ENCODE data around the gene ODR4. TPM values are rescaled to one million over a fixed set of nuclear protein-coding genes. Genes with fewer than 3 reads are reported as not detected.

The ODR4 gene
- total and polyA plus RNA-seq, 2 donors (not counting 3 experiments of a cell fraction or from before 2014, with no cell fraction given), result 6.0 to 18.6 TPM

DNA sequence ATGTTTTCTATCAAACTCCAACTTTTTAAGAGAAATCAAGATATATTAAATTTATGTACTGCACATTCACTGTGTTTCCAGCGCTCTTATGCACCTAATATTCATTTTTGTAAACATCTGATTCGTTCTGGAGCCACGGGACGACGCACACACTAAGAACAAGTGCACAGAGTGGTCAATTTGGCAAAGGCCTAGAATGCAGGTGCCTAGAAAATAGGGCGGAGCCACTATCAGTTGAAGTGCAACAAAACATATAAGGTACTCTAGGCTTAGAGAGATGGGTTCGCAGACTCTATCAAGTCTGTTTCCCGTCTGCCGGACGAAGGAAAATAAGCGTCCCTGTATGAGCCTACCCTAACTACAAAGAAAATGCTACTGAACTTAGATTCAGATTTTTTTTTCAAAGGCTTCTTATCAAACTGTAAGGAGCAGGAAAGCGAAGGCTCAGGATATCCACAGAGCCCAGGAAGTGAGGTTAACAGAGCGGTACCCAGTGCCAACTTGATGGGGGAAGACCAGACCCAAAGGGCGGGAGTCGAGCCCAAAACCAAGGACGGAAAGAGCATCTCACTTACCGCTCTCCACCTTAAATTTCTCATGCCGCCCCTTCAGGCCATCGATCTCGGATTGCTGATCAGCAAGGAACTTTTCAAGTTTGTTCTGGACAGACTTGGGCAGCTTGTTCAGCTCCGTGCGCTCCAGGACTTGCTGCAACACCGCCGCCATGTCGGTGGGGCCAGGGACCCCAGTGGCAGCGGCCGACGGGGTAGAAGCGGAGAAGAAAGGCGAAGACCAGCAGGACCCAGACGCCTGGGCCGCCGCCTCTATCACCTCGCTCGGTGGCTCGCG, 1.1 kb upstream of the ODR4 start:
- peaks cover 70% of the 10 kb centered on the region for H3K79me2 ChIP-seq (ENCODE audit: control insufficient read depth, insufficient read depth, low read length)
- peak overlapping the region; percentile 63 for H3K27ac ChIP-seq (ENCODE audit: insufficient read depth, low read depth, low read length)
- ChIA-PET CTCF (interaction anchor here (0.6 to 2.0 kb wide), 49 partner anchors 8 to 664 kb away, joined by 3 to 52 read pairs (median 5); partner anchors contain the start of gene PTGS2), POLR2A (interaction anchor here (0.6 kb wide), 1 partner anchor 11 kb away, joined by 3 read pairs; no protein-coding TSS in a partner anchor)
- TF ChIP-seq POLR2A (IDR thresholded peaks at IDR 0.05; ENCODE audit: low read depth, low read length), result no peak
- TF ChIP-seq JUN (IDR thresholded peaks at IDR 0.05; ENCODE audit: borderline replicate concordance, insufficient read depth, insufficient read length, low read depth), result no peak
- TF ChIP-seq, protein P1, sequence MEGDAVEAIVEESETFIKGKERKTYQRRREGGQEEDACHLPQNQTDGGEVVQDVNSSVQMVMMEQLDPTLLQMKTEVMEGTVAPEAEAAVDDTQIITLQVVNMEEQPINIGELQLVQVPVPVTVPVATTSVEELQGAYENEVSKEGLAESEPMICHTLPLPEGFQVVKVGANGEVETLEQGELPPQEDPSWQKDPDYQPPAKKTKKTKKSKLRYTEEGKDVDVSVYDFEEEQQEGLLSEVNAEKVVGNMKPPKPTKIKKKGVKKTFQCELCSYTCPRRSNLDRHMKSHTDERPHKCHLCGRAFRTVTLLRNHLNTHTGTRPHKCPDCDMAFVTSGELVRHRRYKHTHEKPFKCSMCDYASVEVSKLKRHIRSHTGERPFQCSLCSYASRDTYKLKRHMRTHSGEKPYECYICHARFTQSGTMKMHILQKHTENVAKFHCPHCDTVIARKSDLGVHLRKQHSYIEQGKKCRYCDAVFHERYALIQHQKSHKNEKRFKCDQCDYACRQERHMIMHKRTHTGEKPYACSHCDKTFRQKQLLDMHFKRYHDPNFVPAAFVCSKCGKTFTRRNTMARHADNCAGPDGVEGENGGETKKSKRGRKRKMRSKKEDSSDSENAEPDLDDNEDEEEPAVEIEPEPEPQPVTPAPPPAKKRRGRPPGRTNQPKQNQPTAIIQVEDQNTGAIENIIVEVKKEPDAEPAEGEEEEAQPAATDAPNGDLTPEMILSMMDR (IDR thresholded peaks at IDR 0.05; ENCODE audit: extremely low read depth in 1 of 2, insufficient read depth in 1 of 2, low read depth in 1 of 2, low read length in 2 of 2), result no peak
- no peak for TF ChIP-seq FOS (IDR thresholded peaks at IDR 0.05; ENCODE audit: borderline replicate concordance, insufficient read depth, low read length)
- no peak for TF ChIP-seq POLR2AphosphoS5 (IDR thresholded peaks at IDR 0.05; ENCODE audit: insufficient read depth, low read depth, low read length)
- no peak for TF ChIP-seq GATA2 (IDR thresholded peaks at IDR 0.05; ENCODE audit: insufficient read depth, insufficient read length, low read depth, low read length)
- TF ChIP-seq MYC (IDR thresholded peaks at IDR 0.05; ENCODE audit: low read depth, low read length), result no peak
- TF ChIP-seq, protein P2, sequence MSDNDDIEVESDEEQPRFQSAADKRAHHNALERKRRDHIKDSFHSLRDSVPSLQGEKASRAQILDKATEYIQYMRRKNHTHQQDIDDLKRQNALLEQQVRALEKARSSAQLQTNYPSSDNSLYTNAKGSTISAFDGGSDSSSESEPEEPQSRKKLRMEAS (IDR thresholded peaks at IDR 0.05; ENCODE audit: insufficient read depth, insufficient read length), result no peak
- no peak for TF ChIP-seq EZH2 (IDR thresholded peaks at IDR 0.05; ENCODE audit: borderline replicate concordance, low read depth, low read length, severe bottlenecking)
- intact Hi-C loops (cut with micrococcal nuclease) (loop anchor here (1.0 to 5.0 kb wide), 8 partner anchors 30 to 611 kb away; partner anchors contain the start of gene PTGS2), dilution Hi-C loops (cut with MboI; ENCODE audit: extremely low pct_ligation_motif_present, low sequenced_read_pairs) (no loop called here)
- BruUV-seq (replicated peaks), result TSS peak; percentile 60
- peaks cover 0 to 2% of the 10 kb centered on the region in 2 experiments for H3K36me3 ChIP-seq (ENCODE audit: control insufficient read depth in 2 of 2, extremely low read depth in 1 of 2, insufficient read depth in 2 of 2, low read length in 2 of 2)
- H3K4me1 ChIP-seq (ENCODE audit: control insufficient read depth, extremely low read depth, insufficient read depth, low read length), result peaks cover 18% of the 10 kb centered on the region
- H4K20me1 ChIP-seq (replicated peaks; ENCODE audit: control insufficient read depth, extremely low read depth, insufficient read depth, low read length), result no peaks in the 10 kb centered on the region
- FAIRE-seq (no peak), DNase-seq (ENCODE audit: low read depth, low spot score) (peak; percentile 63)
- peak overlapping the region; percentile 65 to 91 (median 68) for H3K4me3 ChIP-seq (replicated peaks in 1 of 3; ENCODE audit: insufficient read depth in 1 of 3, low read depth in 1 of 3, low read length in 3 of 3)
- no peaks in the 10 kb centered on the region for H3K27me3 ChIP-seq (ENCODE audit: control insufficient read depth in 2 of 2, insufficient read depth in 2 of 2, low read length in 2 of 2)
- H3K4me2 ChIP-seq (ENCODE audit: insufficient read depth, low read length), result peak overlapping the region; percentile 96
- peak overlapping the region; percentile 97 for H3K9ac ChIP-seq (replicated peaks; ENCODE audit: extremely low read depth, insufficient read depth, low read length)
- H2AFZ ChIP-seq (ENCODE audit: low read depth, low read length), result peak overlapping the region; percentile 49
- H3K9me1 ChIP-seq (replicated peaks; ENCODE audit: control insufficient read depth, extremely low read depth, insufficient read depth, low read length), result no peaks in the 10 kb centered on the region
- no peaks in the 10 kb centered on the region for H3K9me3 ChIP-seq (replicated peaks; ENCODE audit: control insufficient read depth, insufficient read depth, low read length)

Measured in endothelial cell of umbilical vein (primary cell).